Left lung (tissue), 10 donors: ENCODE data around the gene TSR3. TPM values are rescaled to one million over a fixed set of nuclear protein-coding genes. Genes with fewer than 3 reads are reported as not detected.

Experiments
- ATAC-seq: fragments of 200-7000 bp; cut with Tn5 transposase; one replicate; pipeline ENCODE4 v1.9.1; 2020; ENCODE audit warnings: moderate library complexity
- DNase-seq, 4 donors: peaks; one replicate each; pipeline ENCODE4 v3.0.0-alpha.2; 2013 to 2020
- H3K27ac ChIP-seq, 2 donors: fragments of 200-600 bp; sonication (generic) in 1 of 2; one replicate each; pipeline versions ENCODE4 v1.5.0 to v1.8.0; 2020 to 2021
- H3K27me3 ChIP-seq, 2 donors: fragments of 200-600 bp; sonication (generic) in 1 of 2; one replicate each; pipeline versions ENCODE4 v1.5.0 to v1.8.0; 2020 to 2021
- H3K36me3 ChIP-seq, 2 donors: fragments of 200-600 bp; sonication (generic) in 1 of 2; one replicate each; pipeline versions ENCODE4 v1.5.0 to v1.8.0; 2020 to 2021
- H3K4me1 ChIP-seq, 2 donors: fragments of 200-600 bp; one replicate each; pipeline ENCODE4 v1.8.0; 2021
- H3K4me3 ChIP-seq, 2 donors: fragments of 200-600 bp; sonication (generic) in 1 of 2; one replicate each; pipeline versions ENCODE4 v1.5.0 to v1.8.0; 2020 to 2021; ENCODE audit warnings: mild to moderate bottlenecking in 1 of 2
- H3K9me3 ChIP-seq, 2 donors: fragments of 200-600 bp; sonication (generic) in 1 of 2; one replicate each; pipeline versions ENCODE4 v1.5.0 to v1.8.0; 2020 to 2021
- CTCF ChIP-seq, 2 donors: fragments of 200-600 bp; sonication (generic) in 1 of 2; IDR thresholded peaks; one replicate each; pipeline versions ENCODE4 v1.5.0 to v1.8.0; 2021; ENCODE audit warnings: antibody characterized with exemption in 2 of 2
- intact Hi-C, 2 donors: fragments of 100-400 bp; cut with DNase I; formaldehyde crosslinking; loops; one replicate each; pipeline versions ENCODE4 v1.11.2 to v1.14.2; 2022
- polyA plus RNA-seq, 6 donors: library from polyadenylated mRNA; unstranded; fragments of 120-200 nt; gene quantifications; one replicate each; pipeline ENCODE4 v1.2.1, GENCODE V29; 2013; ENCODE audit not compliant: insufficient read length in 6 of 6
- total RNA-seq, 2 donors: library from RNA; stranded (reverse); fragmentation: NEBNext Ultra II Directional; extraction: Animal tissue kit (Norgen Biotek cat#: 25700); gene quantifications; one replicate each; pipeline ENCODE4 v1.2.1, GENCODE V29; 2021
- donor health status: DM: no; HTN: yes; CAD: no.
- donor health status: DM: no; HTN: no; CAD: no.

TSR3 gene
- total and polyA plus RNA-seq, 8 donors: 33.6 to 57.0 (median 45.9) TPM

GRCh38 chr16:1378087-1378803 lies 26.6 kb upstream of the TSR3 start:
- Histone ChIP-seq H3K27ac (peak overlapping the region in 1 of 2 donors; percentile 86), H3K27me3 (no peaks in the 10 kb centered on the region), H3K4me3 (peak overlapping the region in 1 of 2 donors; percentile 67), H3K9me3 (no peaks in the 10 kb centered on the region), H3K4me1 (peaks cover 6 to 25% of the 10 kb centered on the region in 2 donors), H3K36me3 (peaks cover 0 to 34% of the 10 kb centered on the region in 2 donors)
- DNase-seq (no peak), ATAC-seq (no peak)
- no peak for TF ChIP-seq CTCF (IDR thresholded peaks at IDR 0.05)
- intact Hi-C loops: no loop called here

- no peak for ATAC-seq
- DNase-seq: peak in 1 of 4 donors; percentile 67
- intact Hi-C loops: no loop called here
- H3K27ac ChIP-seq: no peak overlapping the region
- H3K36me3 ChIP-seq: peaks cover 0 to 29% of the 10 kb centered on the region in 2 donors
- no peaks in the 10 kb centered on the region for H3K27me3 ChIP-seq
- peaks cover 6 to 25% of the 10 kb centered on the region in 2 donors for H3K4me1 ChIP-seq
- H3K4me3 ChIP-seq: no peak overlapping the region
- TF ChIP-seq CTCF (IDR thresholded peaks at IDR 0.05): no peak
- no peaks in the 10 kb centered on the region for H3K9me3 ChIP-seq
These were observed 25.8 kb upstream of the TSR3 start for GRCh38 chr16:1377406-1378010.

GRCh38 chr16:1375741-1376410 lies 24.2 kb upstream of the TSR3 start:
- H3K27me3 ChIP-seq: no peaks in the 10 kb centered on the region
- H3K4me1 ChIP-seq: peaks cover 6 to 25% of the 10 kb centered on the region in 2 donors
- no peaks in the 10 kb centered on the region for H3K9me3 ChIP-seq
- peaks cover 0 to 30% of the 10 kb centered on the region in 2 donors for H3K36me3 ChIP-seq
- no peak for TF ChIP-seq CTCF (IDR thresholded peaks at IDR 0.05)
- ATAC-seq (no peak), DNase-seq (peak in 1 of 4 donors; percentile 54)
- no peak overlapping the region for H3K27ac ChIP-seq
- no peak overlapping the region for H3K4me3 ChIP-seq
- intact Hi-C loops: no loop called here

GRCh38 chr16:1375298-1375640 lies 23.6 kb upstream of the TSR3 start:
- Histone ChIP-seq H3K36me3 (peaks cover 0 to 36% of the 10 kb centered on the region in 2 donors), H3K9me3 (no peaks in the 10 kb centered on the region), H3K27ac (no peak overlapping the region), H3K4me3 (no peak overlapping the region), H3K27me3 (no peaks in the 10 kb centered on the region), H3K4me1 (peaks cover 6 to 25% of the 10 kb centered on the region in 2 donors)
- TF ChIP-seq CTCF (IDR thresholded peaks at IDR 0.05): no peak
- DNase-seq: no peak
- intact Hi-C loops: no loop called here
- ATAC-seq: no peak
